HL-60 (cell line): ENCODE results near the gene TMEM165.

Experiments
- DNase-seq, 2 experiments: peaks; one replicate each; pipeline ENCODE4 v3.0.0-alpha.2; 2010 to 2020; ENCODE audit warnings: low read depth in 1 of 2, low spot score in 1 of 2
- H3K27ac ChIP-seq: fragments of 250-450 bp; sonication (Bioruptor Pico); replicated peaks from 2 replicates; pipeline ENCODE4 v1.5.1; 2020; ENCODE audit warnings: mild to moderate bottlenecking, moderate library complexity
- H3K27me3 ChIP-seq: fragments of 250-450 bp; sonication (Bioruptor Pico); 2 replicates; pipeline ENCODE4 v1.5.1; 2021; ENCODE audit warnings: mild to moderate bottlenecking, moderate library complexity; ENCODE audit not compliant: insufficient read depth, poor library complexity, severe bottlenecking
- H3K4me3 ChIP-seq: replicated peaks from 2 replicates; pipeline ENCODE4 v1.5.1; 2011; ENCODE audit warnings: mild to moderate bottlenecking, control low read depth, low read length; ENCODE audit not compliant: insufficient read depth
- CTCF ChIP-seq: IDR thresholded peaks from one replicate; pipeline ENCODE4 v1.5.1; 2011; ENCODE audit warnings: low read length, control low read depth, inconsistent platforms; ENCODE audit not compliant: insufficient read depth
- GABPA ChIP-seq: IDR thresholded peaks from 2 replicates; pipeline ENCODE4 v1.6.1; 2012; ENCODE audit warnings: low read depth
- POLR2AphosphoS5 ChIP-seq: IDR thresholded peaks from 2 replicates; pipeline ENCODE4 v1.6.1; 2012; ENCODE audit warnings: low read depth
- SPI1 ChIP-seq: IDR thresholded peaks from 2 replicates; pipeline ENCODE4 v1.6.1; 2012; ENCODE audit warnings: low read depth, mild to moderate bottlenecking, borderline replicate concordance
- TF ChIP-seq, protein P1 (sequence below): IDR thresholded peaks from 2 replicates; pipeline ENCODE4 v1.6.1; 2012; ENCODE audit warnings: low read depth; ENCODE audit not compliant: insufficient replicate concordance

TMEM165 gene

DNA sequence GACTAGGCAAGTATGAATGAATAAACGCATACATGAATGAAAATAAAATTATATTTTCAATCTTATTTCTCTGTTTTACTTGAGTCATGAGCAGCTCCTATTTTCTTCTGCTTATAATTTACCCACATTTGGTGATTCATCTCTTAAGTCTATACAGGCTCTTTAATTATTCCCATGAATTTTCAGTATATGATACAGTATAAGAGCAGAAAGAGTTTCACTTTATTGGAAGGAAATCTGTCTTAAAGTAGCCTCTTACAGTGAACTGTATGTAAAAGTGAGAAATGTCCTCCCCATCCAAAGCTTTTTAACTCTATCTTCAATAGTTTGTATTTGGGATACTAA lies 50.8 kb downstream of the TMEM165 start:
- TF ChIP-seq CTCF (no peak), SPI1 (no peak), GABPA (no peak)
- DNase-seq, result no peak
- no peak overlapping the region for H3K27ac ChIP-seq

DNA sequence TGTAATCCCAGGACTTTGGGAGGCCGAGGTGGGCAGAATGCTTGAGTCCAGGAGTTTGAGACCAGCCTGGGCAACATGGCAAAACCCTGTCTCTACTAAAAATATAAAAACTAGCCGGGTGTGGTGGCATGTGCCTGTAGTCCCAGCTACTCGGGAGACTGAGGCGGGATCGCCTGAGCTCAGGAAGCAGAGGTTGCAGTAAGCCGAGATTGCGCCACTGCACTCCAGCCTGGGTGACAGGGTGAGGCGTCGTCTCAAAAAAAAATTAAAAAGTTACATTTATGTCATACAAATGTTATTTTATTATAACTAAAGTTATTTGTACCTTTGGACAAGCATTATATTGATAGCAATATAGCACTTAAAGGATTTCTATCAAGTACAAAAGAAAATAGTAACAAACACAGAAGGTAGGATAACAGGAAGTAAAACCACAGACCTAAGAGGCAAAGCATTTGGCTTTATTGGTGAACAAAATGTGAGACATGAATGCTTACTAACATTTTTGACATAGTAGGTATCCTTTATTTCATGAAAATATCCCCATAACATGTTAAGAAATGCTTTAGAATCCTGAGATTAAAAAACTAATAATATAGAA lies 51.5 kb downstream of the TMEM165 start:
- no peak overlapping the region for H3K27ac ChIP-seq
- TF ChIP-seq POLR2AphosphoS5 (no peak), GABPA (no peak)
- TF ChIP-seq, protein P1, sequence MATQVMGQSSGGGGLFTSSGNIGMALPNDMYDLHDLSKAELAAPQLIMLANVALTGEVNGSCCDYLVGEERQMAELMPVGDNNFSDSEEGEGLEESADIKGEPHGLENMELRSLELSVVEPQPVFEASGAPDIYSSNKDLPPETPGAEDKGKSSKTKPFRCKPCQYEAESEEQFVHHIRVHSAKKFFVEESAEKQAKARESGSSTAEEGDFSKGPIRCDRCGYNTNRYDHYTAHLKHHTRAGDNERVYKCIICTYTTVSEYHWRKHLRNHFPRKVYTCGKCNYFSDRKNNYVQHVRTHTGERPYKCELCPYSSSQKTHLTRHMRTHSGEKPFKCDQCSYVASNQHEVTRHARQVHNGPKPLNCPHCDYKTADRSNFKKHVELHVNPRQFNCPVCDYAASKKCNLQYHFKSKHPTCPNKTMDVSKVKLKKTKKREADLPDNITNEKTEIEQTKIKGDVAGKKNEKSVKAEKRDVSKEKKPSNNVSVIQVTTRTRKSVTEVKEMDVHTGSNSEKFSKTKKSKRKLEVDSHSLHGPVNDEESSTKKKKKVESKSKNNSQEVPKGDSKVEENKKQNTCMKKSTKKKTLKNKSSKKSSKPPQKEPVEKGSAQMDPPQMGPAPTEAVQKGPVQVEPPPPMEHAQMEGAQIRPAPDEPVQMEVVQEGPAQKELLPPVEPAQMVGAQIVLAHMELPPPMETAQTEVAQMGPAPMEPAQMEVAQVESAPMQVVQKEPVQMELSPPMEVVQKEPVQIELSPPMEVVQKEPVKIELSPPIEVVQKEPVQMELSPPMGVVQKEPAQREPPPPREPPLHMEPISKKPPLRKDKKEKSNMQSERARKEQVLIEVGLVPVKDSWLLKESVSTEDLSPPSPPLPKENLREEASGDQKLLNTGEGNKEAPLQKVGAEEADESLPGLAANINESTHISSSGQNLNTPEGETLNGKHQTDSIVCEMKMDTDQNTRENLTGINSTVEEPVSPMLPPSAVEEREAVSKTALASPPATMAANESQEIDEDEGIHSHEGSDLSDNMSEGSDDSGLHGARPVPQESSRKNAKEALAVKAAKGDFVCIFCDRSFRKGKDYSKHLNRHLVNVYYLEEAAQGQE, result no peak
- H3K4me3 ChIP-seq, result no peak overlapping the region
- peak in 1 of 2 experiments; percentile 61 for DNase-seq
- no peaks in the 10 kb centered on the region for H3K27me3 ChIP-seq

More for the DNA sequence above, 50.8 kb downstream of the TMEM165 start:
- Histone ChIP-seq H3K4me3 (no peak overlapping the region), H3K27me3 (no peaks in the 10 kb centered on the region)

- TF ChIP-seq, protein P1, result no peak
- no peak for TF ChIP-seq SPI1
- TF ChIP-seq GABPA, result no peak
- no peak for TF ChIP-seq POLR2AphosphoS5
- TF ChIP-seq CTCF, result no peak
- H3K27ac ChIP-seq, result no peak overlapping the region
- no peak for DNase-seq
- H3K27me3 ChIP-seq, result no peaks in the 10 kb centered on the region
- H3K4me3 ChIP-seq, result no peak overlapping the region
These were observed 52.1 kb downstream of the TMEM165 start for GRCh38 chr4:55447831-55448230.

- TF ChIP-seq GABPA (no peak), POLR2AphosphoS5 (no peak), CTCF (no peak), SPI1 (no peak)
- TF ChIP-seq, protein P1, result no peak
- Histone ChIP-seq H3K27me3 (no peaks in the 10 kb centered on the region), H3K4me3 (no peak overlapping the region), H3K27ac (no peak overlapping the region)
- no peak for DNase-seq
These were observed 54.8 kb downstream of the TMEM165 start for GRCh38 chr4:55450566-55450965.
